ENCODE measurements around the gene DUOXA1.
"Not testable (repeated sequence)": the region's sequence is repeated elsewhere in the genome, so short reads cannot be mapped to it uniquely, and the experiment has no call there.

The DUOXA1 gene

GRCh38 chr15:45087513-45087912, 42.2 kb downstream of the DUOXA1 start:
- no peak for DNase-seq

GRCh38 chr15:45084163-45084562, 45.5 kb downstream of the DUOXA1 start:
- DNase-seq: no peak

- DNase-seq: no peak
Observed at GRCh38 chr15:45083223-45083622, 46.5 kb downstream of the DUOXA1 start.

- DNase-seq: not testable (repeated sequence)
Observed at GRCh38 chr15:45082412-45082811, 47.3 kb downstream of the DUOXA1 start.

GRCh38 chr15:45080593-45080992, 49.1 kb downstream of the DUOXA1 start:
- DNase-seq: not testable (repeated sequence)

GRCh38 chr15:45079628-45080246, 49.9 kb downstream of the DUOXA1 start:
- not testable (repeated sequence) for DNase-seq

GRCh38 chr15:45079201-45079600, 50.5 kb downstream of the DUOXA1 start:
- not testable (repeated sequence) for DNase-seq

GRCh38 chr15:45077391-45077790, 52.3 kb downstream of the DUOXA1 start:
- not testable (repeated sequence) for DNase-seq

- DNase-seq: not testable (repeated sequence)
Observed at GRCh38 chr15:45075440-45076320, 54.0 kb downstream of the DUOXA1 start.

GRCh38 chr15:45073602-45074001, 56.1 kb downstream of the DUOXA1 start:
- DNase-seq: not testable (repeated sequence)

- not testable (repeated sequence) for DNase-seq
Observed at GRCh38 chr15:45069942-45070360, 59.7 kb downstream of the DUOXA1 start.

Measured in stimulated activated CD4-positive, alpha-beta T cell treated with anti-CD3 and anti-CD28 coated beads, Interleukin-4, amount 100 ng/mL, for 24 hours (primary cell).